T-helper 17 cell (primary cell): ENCODE measurements around the gene GPRC6A. TPM values are rescaled to one million over a fixed set of nuclear protein-coding genes. Genes with fewer than 3 reads are reported as not detected.
A peak's percentile ranks its signal among the peaks of the same experiment; 100 is the strongest.
"Not testable (repeated sequence)": the region's sequence is repeated elsewhere in the genome, so short reads cannot be mapped to it uniquely, and the experiment has no call there.

Source experiments
- ATAC-seq: fragments of 150-1000 bp; cut with Tn5 transposase; 2 replicates; pipeline ENCODE4 v1.10.0; 2021; ENCODE audit warnings: mild to moderate bottlenecking, moderate library complexity
- DNase-seq, 3 donors: peaks; one replicate each; pipeline versions ENCODE4 v3.0.0 to v3.0.0-alpha.2; 2020 to 2021
- H3K9me3 ChIP-seq: one replicate; pipeline ENCODE4 v1.7.0; 2013; ENCODE audit warnings: low read length, mild to moderate bottlenecking; ENCODE audit not compliant: control insufficient read depth, poor library complexity, severe bottlenecking
- H3K27ac Mint-ChIP-seq: one replicate; pipeline ENCODE4 v1.8.0; 2022; ENCODE audit warnings: mild to moderate bottlenecking, moderate library complexity, mixed read lengths
- H3K27me3 Mint-ChIP-seq: one replicate; pipeline ENCODE4 v1.8.0; 2022; ENCODE audit warnings: mixed read lengths
- H3K36me3 Mint-ChIP-seq: one replicate; pipeline ENCODE4 v1.8.0; 2022; ENCODE audit warnings: low read depth, mixed read lengths
- H3K4me1 Mint-ChIP-seq: one replicate; pipeline ENCODE4 v1.8.0; 2022; ENCODE audit warnings: mild to moderate bottlenecking, mixed read lengths
- H3K4me3 Mint-ChIP-seq: one replicate; pipeline ENCODE4 v1.8.0; 2022; ENCODE audit warnings: mild to moderate bottlenecking, moderate library complexity, mixed read lengths
- total RNA-seq, 4 donors: library from RNA in 2 of 4; stranded (reverse) in 2 of 4; gene quantifications; one replicate each; pipeline ENCODE4 v1.2.3 and lab custom pipeline; 2022 to 2026

Gene GPRC6A
- total RNA-seq, 2 donors from 2014 or later, result not detected

GRCh38 chr6:116827561-116828240 is 1.2 kb downstream of the GPRC6A start:
- no peaks in the 10 kb centered on the region for H3K36me3 Mint-ChIP-seq
- no peaks in the 10 kb centered on the region for H3K27me3 Mint-ChIP-seq
- no peak for DNase-seq
- no peaks in the 10 kb centered on the region for H3K4me1 Mint-ChIP-seq
- no peak overlapping the region for H3K4me3 Mint-ChIP-seq
- no peaks in the 10 kb centered on the region for H3K9me3 ChIP-seq
- no peak for ATAC-seq
- H3K27ac Mint-ChIP-seq, result no peak overlapping the region

- not testable (repeated sequence) for H3K27me3 Mint-ChIP-seq, H3K27ac Mint-ChIP-seq, H3K36me3 Mint-ChIP-seq, H3K4me1 Mint-ChIP-seq, H3K9me3 ChIP-seq, H3K4me3 Mint-ChIP-seq, DNase-seq, ATAC-seq
Measured at GRCh38 chr6:116816336-116816735, 12.5 kb downstream of the GPRC6A start.

GRCh38 chr6:116812051-116812650 is 16.7 kb downstream of the GPRC6A start:
- no peak overlapping the region for H3K27ac Mint-ChIP-seq
- no peak overlapping the region for H3K4me3 Mint-ChIP-seq
- no peaks in the 10 kb centered on the region for H3K4me1 Mint-ChIP-seq
- H3K9me3 ChIP-seq, result peaks cover 4% of the 10 kb centered on the region
- H3K27me3 Mint-ChIP-seq, result no peaks in the 10 kb centered on the region
- no peaks in the 10 kb centered on the region for H3K36me3 Mint-ChIP-seq
- no peak for ATAC-seq
- DNase-seq, result no peak

- no peak for DNase-seq
- Mint-ChIP-seq H3K4me1 (no peaks in the 10 kb centered on the region), H3K4me3 (no peak overlapping the region), H3K36me3 (no peaks in the 10 kb centered on the region), H3K27me3 (peaks cover 41% of the 10 kb centered on the region), H3K27ac (no peak overlapping the region)
- ATAC-seq, result no peak
- no peaks in the 10 kb centered on the region for H3K9me3 ChIP-seq
Measured at GRCh38 chr6:116801971-116802370, 26.9 kb downstream of the GPRC6A start.

- ATAC-seq, result no peak
- Mint-ChIP-seq H3K27me3 (peaks cover 28% of the 10 kb centered on the region), H3K4me1 (no peaks in the 10 kb centered on the region), H3K4me3 (no peak overlapping the region), H3K27ac (no peak overlapping the region), H3K36me3 (no peaks in the 10 kb centered on the region)
- DNase-seq, result no peak
- no peaks in the 10 kb centered on the region for H3K9me3 ChIP-seq
Measured at GRCh38 chr6:116799945-116800344, 28.9 kb downstream of the GPRC6A start.

- no peaks in the 10 kb centered on the region for H3K9me3 ChIP-seq
- ATAC-seq, result no peak
- H3K4me3 Mint-ChIP-seq, result no peak overlapping the region
- H3K27ac Mint-ChIP-seq, result no peak overlapping the region
- H3K36me3 Mint-ChIP-seq, result no peaks in the 10 kb centered on the region
- no peaks in the 10 kb centered on the region for H3K4me1 Mint-ChIP-seq
- DNase-seq, result no peak
- peaks cover 19% of the 10 kb centered on the region for H3K27me3 Mint-ChIP-seq
Measured at GRCh38 chr6:116797585-116797984, 31.3 kb downstream of the GPRC6A start.

GRCh38 chr6:116793224-116793623 is 35.7 kb downstream of the GPRC6A start:
- Mint-ChIP-seq H3K27me3 (peaks cover 8% of the 10 kb centered on the region), H3K4me1 (no peaks in the 10 kb centered on the region), H3K36me3 (no peaks in the 10 kb centered on the region), H3K27ac (no peak overlapping the region), H3K4me3 (no peak overlapping the region)
- ATAC-seq (no peak), DNase-seq (no peak)
- H3K9me3 ChIP-seq, result no peaks in the 10 kb centered on the region

GRCh38 chr6:116783852-116784251 is 45.0 kb downstream of the GPRC6A start:
- H3K36me3 Mint-ChIP-seq, result no peaks in the 10 kb centered on the region
- no peak overlapping the region for H3K27ac Mint-ChIP-seq
- ATAC-seq, result no peak
- H3K27me3 Mint-ChIP-seq, result peaks cover 38% of the 10 kb centered on the region
- DNase-seq, result no peak
- peaks cover 2% of the 10 kb centered on the region for H3K4me1 Mint-ChIP-seq
- H3K9me3 ChIP-seq, result no peaks in the 10 kb centered on the region
- no peak overlapping the region for H3K4me3 Mint-ChIP-seq

- H3K27ac Mint-ChIP-seq, result no peak overlapping the region
Measured at GRCh38 chr6:116779573-116780164, 49.2 kb downstream of the GPRC6A start.

GRCh38 chr6:116773886-116774285 is 55.0 kb downstream of the GPRC6A start:
- peaks cover 25% of the 10 kb centered on the region for H3K27me3 Mint-ChIP-seq
- no peak overlapping the region for H3K4me3 Mint-ChIP-seq
- H3K4me1 Mint-ChIP-seq, result peaks cover 3% of the 10 kb centered on the region
- no peak overlapping the region for H3K27ac Mint-ChIP-seq
- H3K9me3 ChIP-seq, result no peaks in the 10 kb centered on the region
- no peaks in the 10 kb centered on the region for H3K36me3 Mint-ChIP-seq
- ATAC-seq (no peak), DNase-seq (no peak)

More at GRCh38 chr6:116779573-116780164, 49.2 kb downstream of the GPRC6A start:
- H3K27me3 Mint-ChIP-seq, result peaks cover 16% of the 10 kb centered on the region
- no peak for ATAC-seq
- no peaks in the 10 kb centered on the region for H3K9me3 ChIP-seq
- no peak overlapping the region for H3K4me3 Mint-ChIP-seq
- H3K36me3 Mint-ChIP-seq, result no peaks in the 10 kb centered on the region
- peaks cover 2% of the 10 kb centered on the region for H3K4me1 Mint-ChIP-seq
- no peak for DNase-seq

GRCh38 chr6:116772450-116772849 is 56.4 kb downstream of the GPRC6A start:
- Mint-ChIP-seq H3K36me3 (no peaks in the 10 kb centered on the region), H3K4me1 (peaks cover 3% of the 10 kb centered on the region), H3K4me3 (no peak overlapping the region), H3K27me3 (peaks cover 35% of the 10 kb centered on the region), H3K27ac (no peak overlapping the region)
- no peak for ATAC-seq
- DNase-seq, result no peak
- H3K9me3 ChIP-seq, result no peaks in the 10 kb centered on the region

GRCh38 chr6:116767715-116768114 is 61.2 kb downstream of the GPRC6A start:
- peaks cover 66% of the 10 kb centered on the region for H3K27me3 Mint-ChIP-seq
- peaks cover 10% of the 10 kb centered on the region for H3K36me3 Mint-ChIP-seq
- no peaks in the 10 kb centered on the region for H3K9me3 ChIP-seq
- peaks cover 9% of the 10 kb centered on the region for H3K4me1 Mint-ChIP-seq
- no peak overlapping the region for H3K4me3 Mint-ChIP-seq
- ATAC-seq, result no peak
- no peak for DNase-seq
- no peak overlapping the region for H3K27ac Mint-ChIP-seq

GRCh38 chr6:116766506-116767176 is 62.2 kb downstream of the GPRC6A start:
- no peaks in the 10 kb centered on the region for H3K9me3 ChIP-seq
- Mint-ChIP-seq H3K4me3 (peak overlapping the region; percentile 89), H3K27ac (peak overlapping the region; percentile 48), H3K4me1 (peaks cover 8% of the 10 kb centered on the region), H3K27me3 (peaks cover 65% of the 10 kb centered on the region), H3K36me3 (peaks cover 10% of the 10 kb centered on the region)
- DNase-seq (no peak), ATAC-seq (no peak)
